ENCODE data around the gene ELMOD3. TPM values are rescaled to one million over a fixed set of nuclear protein-coding genes. Genes with fewer than 3 reads are reported as not detected.
"Not testable (repeated sequence)": the region's sequence is repeated elsewhere in the genome, so short reads cannot be mapped to it uniquely, and the experiment has no call there.

The ELMOD3 gene
- total RNA-seq, 3 donors from 2014 or later = 18.1 to 29.8 (median 23.0) TPM

DNA sequence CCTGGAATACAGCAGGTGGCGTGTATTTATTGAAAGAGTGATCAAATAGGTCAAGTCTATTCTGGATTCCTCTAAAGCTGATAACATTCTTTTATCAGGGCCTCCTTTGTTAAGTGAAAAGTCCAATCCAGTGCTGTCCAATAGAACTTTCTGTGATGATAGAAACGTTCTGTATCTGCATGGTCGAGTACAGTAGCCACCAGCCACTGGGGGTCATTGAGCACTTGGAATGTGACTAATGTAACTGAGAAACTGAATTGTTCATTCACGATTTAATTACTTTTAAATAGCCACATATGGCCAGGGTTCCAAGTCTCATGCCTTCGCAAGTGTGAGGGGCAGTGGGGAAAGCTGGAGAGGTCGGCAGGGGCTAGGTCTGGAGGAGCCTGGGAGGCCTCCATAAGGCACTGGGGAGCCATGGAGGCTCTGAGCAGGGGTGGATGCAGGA, 84.5 kb downstream of the ELMOD3 start:
- peaks cover 20% of the 10 kb centered on the region for H3K4me1 ChIP-seq (ENCODE audit: low read depth)
- no peaks in the 10 kb centered on the region for H3K36me3 ChIP-seq (ENCODE audit: low read depth)
- intact Hi-C loops (cut with DNase I, micrococcal nuclease) = loop anchor here in 1 of 2 donors (5.0 kb wide), 1 partner anchor 98 kb away; the partner anchor contains the start of gene MAT2A
- no peak overlapping the region for H3K4me3 ChIP-seq
- DNase-seq (no peak), ATAC-seq (no peak)
- no peak for TF ChIP-seq CTCF (IDR thresholded peaks at IDR 0.05)
- H3K9me3 ChIP-seq = no peaks in the 10 kb centered on the region

DNA sequence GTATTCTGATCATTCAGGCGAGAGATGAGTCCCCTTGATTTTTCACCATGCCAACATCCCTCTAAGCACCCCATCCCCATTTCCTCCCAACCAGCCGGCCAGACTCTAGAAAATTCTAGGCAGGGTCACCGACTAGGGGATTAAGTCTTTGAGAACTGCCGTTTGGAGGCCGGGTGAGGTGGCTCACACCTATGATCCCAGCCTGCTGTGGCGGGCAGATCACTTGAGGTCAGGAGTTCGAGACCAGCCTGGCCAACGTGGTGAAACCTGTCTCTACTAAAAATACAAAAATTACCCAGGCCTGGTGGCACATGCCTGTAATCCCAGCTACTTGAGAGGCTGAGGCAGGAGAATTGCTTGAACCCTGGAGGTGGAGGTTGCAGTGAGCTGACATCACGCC, 85.0 kb downstream of the ELMOD3 start:
- DNase-seq; H3K36me3 ChIP-seq (ENCODE audit: low read depth); ATAC-seq; H3K9me3 ChIP-seq; H3K4me3 ChIP-seq: not testable (repeated sequence)
- peaks cover 20% of the 10 kb centered on the region for H3K4me1 ChIP-seq (ENCODE audit: low read depth)
- intact Hi-C loops (cut with DNase I, micrococcal nuclease) = loop anchor here in 1 of 2 donors (5.0 kb wide), 1 partner anchor 98 kb away; the partner anchor contains the start of gene MAT2A

- Histone ChIP-seq H3K36me3 (ENCODE audit: low read depth) (no peaks in the 10 kb centered on the region), H3K9me3 (no peaks in the 10 kb centered on the region), H3K4me1 (ENCODE audit: low read depth) (peaks cover 20% of the 10 kb centered on the region), H3K4me3 (no peak overlapping the region)
- ATAC-seq = no peak
- no peak for TF ChIP-seq CTCF (IDR thresholded peaks at IDR 0.05)
- intact Hi-C loops (cut with DNase I, micrococcal nuclease) = loop anchor here in 1 of 2 donors (5.0 kb wide), 1 partner anchor 97 kb away; the partner anchor contains the start of gene MAT2A
- no peak for DNase-seq
Measured at GRCh38 chr2:85439986-85440385, 85.4 kb downstream of the ELMOD3 start.

GRCh38 chr2:85440729-85441128, 86.2 kb downstream of the ELMOD3 start:
- Histone ChIP-seq H3K9me3 (no peaks in the 10 kb centered on the region), H3K36me3 (ENCODE audit: low read depth) (no peaks in the 10 kb centered on the region), H3K4me3 (no peak overlapping the region), H3K4me1 (ENCODE audit: low read depth) (peaks cover 20% of the 10 kb centered on the region)
- ATAC-seq (no peak), DNase-seq (no peak)
- intact Hi-C loops (cut with DNase I, micrococcal nuclease) = no loop called here
- TF ChIP-seq CTCF (IDR thresholded peaks at IDR 0.05) = no peak

Other genes with a start within 250 kb of the ELMOD3 start
- gene TCF7L1, start 221.4 kb upstream of the ELMOD3 start, total RNA-seq = 10 to 100 TPM in 1 of 3 donors, 1 to 10 TPM in 2; 1.3 to 22.9 (median 3.0) TPM
- gene TGOLN2, start 26.8 kb upstream of the ELMOD3 start, total RNA-seq = 100 to 1,000 TPM; 148 to 227 (median 163) TPM
- 100 to 1,000 TPM; 154 to 378 (median 278) TPM for gene RETSAT, start 241 bp upstream of the ELMOD3 start, total RNA-seq
- gene CAPG, start 55.6 kb downstream of the ELMOD3 start, total RNA-seq = 100 to 1,000 TPM in 1 of 3 donors, 10 to 100 TPM in 2; 46.3 to 103 (median 71.2) TPM
- 10 to 100 TPM in 1 of 3 donors, 1 to 10 TPM in 2; 6.7 to 13.1 (median 8.6) TPM for gene SH2D6, start 63.9 kb downstream of the ELMOD3 start, total RNA-seq
- gene MAT2A, start 184.4 kb downstream of the ELMOD3 start, total RNA-seq = 100 to 1,000 TPM; 156 to 229 (median 167) TPM
- gene GGCX, start 206.7 kb downstream of the ELMOD3 start, total RNA-seq = 10 to 100 TPM; 26.4 to 39.1 (median 31.7) TPM
- 100 to 1,000 TPM; 125 to 312 (median 254) TPM for gene VAMP8, start 222.8 kb downstream of the ELMOD3 start, total RNA-seq
- 10 to 100 TPM; 10.8 to 39.3 (median 28.3) TPM for gene VAMP5, start 229.7 kb downstream of the ELMOD3 start, total RNA-seq
- 10 to 100 TPM; 73.7 to 89.5 (median 80.8) TPM for gene RNF181, start 241.0 kb downstream of the ELMOD3 start, total RNA-seq
- 10 to 100 TPM in 1 of 3 donors, 1 to 10 TPM in 2; 9.4 to 20.9 (median 10.0) TPM for gene TMEM150A, start 247.9 kb downstream of the ELMOD3 start, total RNA-seq

All from mucosa of descending colon (tissue), 3 donors.